Ovary (tissue), 3 donors: Measurements from ENCODE around the gene CLRN2.

Source experiments
- EP300 ChIP-seq: sonication (generic); formaldehyde crosslinking; IDR thresholded peaks from one replicate; pipeline ENCODE4 v1.6.1; 2017; ENCODE audit warnings: antibody characterized with exemption
- POLR2A ChIP-seq: fragments of 450-650 bp; IDR thresholded peaks from one replicate; pipeline ENCODE4 v1.6.1; 2017; ENCODE audit warnings: antibody characterized with exemption, mild to moderate bottlenecking, moderate library complexity
- TF ChIP-seq, protein P1 (sequence below), 3 donors: fragments of 450-650 bp in 2 of 3; fragments of 200-600 bp in 1 of 3; IDR thresholded peaks; one replicate each; pipeline versions ENCODE4 v1.5.1 to v1.8.0; 2016 to 2022; ENCODE audit warnings: antibody characterized with exemption in 3 of 3, mild to moderate bottlenecking in 1 of 3
- donor health status: DM: no; HTN: no; CAD: no.

DNA sequence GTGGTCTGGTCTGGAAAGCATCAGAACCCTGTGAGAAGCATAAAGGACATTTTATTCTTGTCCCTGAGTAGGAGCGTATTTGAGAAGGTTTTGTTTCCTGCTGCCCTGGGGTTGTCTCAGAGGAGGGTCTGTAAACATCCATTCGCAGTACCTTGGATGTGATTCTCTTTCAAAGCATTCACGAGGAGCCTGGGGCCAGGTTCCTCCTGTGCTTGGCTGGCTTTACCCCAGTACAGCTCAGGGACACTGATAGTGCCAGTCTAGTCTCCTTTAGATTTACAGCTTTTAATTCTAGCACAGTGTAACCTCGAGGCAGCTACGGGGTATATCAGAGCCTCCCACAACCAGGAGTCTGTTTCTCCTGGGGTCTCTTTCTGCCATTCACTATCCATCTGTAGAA, 2.7 kb downstream of the CLRN2 start:
- TF ChIP-seq, protein P1, sequence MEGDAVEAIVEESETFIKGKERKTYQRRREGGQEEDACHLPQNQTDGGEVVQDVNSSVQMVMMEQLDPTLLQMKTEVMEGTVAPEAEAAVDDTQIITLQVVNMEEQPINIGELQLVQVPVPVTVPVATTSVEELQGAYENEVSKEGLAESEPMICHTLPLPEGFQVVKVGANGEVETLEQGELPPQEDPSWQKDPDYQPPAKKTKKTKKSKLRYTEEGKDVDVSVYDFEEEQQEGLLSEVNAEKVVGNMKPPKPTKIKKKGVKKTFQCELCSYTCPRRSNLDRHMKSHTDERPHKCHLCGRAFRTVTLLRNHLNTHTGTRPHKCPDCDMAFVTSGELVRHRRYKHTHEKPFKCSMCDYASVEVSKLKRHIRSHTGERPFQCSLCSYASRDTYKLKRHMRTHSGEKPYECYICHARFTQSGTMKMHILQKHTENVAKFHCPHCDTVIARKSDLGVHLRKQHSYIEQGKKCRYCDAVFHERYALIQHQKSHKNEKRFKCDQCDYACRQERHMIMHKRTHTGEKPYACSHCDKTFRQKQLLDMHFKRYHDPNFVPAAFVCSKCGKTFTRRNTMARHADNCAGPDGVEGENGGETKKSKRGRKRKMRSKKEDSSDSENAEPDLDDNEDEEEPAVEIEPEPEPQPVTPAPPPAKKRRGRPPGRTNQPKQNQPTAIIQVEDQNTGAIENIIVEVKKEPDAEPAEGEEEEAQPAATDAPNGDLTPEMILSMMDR (IDR thresholded peaks at IDR 0.05): no peak
- TF ChIP-seq POLR2A: no peak
- no peak for TF ChIP-seq EP300
